ENCODE measurements around the gene CHMP4B. TPM values are rescaled to one million over a fixed set of nuclear protein-coding genes. Genes with fewer than 3 reads are reported as not detected.

The CHMP4B gene
- total RNA-seq, 2 donors from 2014 or later: 57.6 to 63.5 TPM

- no peaks in the 10 kb centered on the region for H3K27me3 Mint-ChIP-seq
- no peak overlapping the region for H3K4me3 Mint-ChIP-seq
- H3K4me1 Mint-ChIP-seq: peaks cover 39% of the 10 kb centered on the region
- no peaks in the 10 kb centered on the region for H3K9me3 Mint-ChIP-seq
- H3K36me3 Mint-ChIP-seq (ENCODE audit: low read depth): peaks cover 72% of the 10 kb centered on the region
- ATAC-seq (replicated peaks): no peak
- H3K27ac Mint-ChIP-seq: no peak overlapping the region
Observed at GRCh38 chr20:33820362-33820761, 9.2 kb downstream of the CHMP4B start.

DNA sequence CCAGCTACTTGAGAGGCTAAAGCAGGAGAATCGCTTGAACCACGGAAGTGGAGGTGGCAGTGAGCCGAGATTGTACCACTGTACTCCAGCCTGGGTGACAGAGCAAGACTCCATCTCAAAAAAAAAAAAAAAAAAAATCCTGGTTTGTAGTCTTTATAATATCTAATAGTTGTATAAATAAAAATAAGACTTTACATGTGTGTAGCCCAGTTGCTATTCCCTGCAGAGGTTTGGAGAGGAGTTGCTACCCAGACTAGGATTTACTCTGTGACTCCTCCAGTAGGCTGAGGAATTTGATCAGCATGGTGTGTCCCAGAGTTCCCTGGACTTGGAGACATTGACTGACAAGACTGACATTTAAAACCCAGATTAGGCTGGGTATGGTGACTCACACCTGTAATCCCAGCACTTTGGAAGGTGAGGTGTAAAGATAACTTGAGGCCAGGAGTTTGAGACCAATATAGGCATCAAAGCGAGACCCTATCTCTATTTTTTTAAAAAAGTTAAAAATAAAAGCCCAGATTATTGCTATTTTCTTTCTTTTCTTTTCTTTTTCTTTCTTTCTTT lies 10.2 kb downstream of the CHMP4B start:
- Mint-ChIP-seq H3K4me3 (no peak overlapping the region), H3K4me1 (peaks cover 47% of the 10 kb centered on the region), H3K27me3 (no peaks in the 10 kb centered on the region), H3K27ac (no peak overlapping the region), H3K9me3 (no peaks in the 10 kb centered on the region), H3K36me3 (ENCODE audit: low read depth) (peaks cover 68% of the 10 kb centered on the region)
- ATAC-seq (replicated peaks): no peak

DNA sequence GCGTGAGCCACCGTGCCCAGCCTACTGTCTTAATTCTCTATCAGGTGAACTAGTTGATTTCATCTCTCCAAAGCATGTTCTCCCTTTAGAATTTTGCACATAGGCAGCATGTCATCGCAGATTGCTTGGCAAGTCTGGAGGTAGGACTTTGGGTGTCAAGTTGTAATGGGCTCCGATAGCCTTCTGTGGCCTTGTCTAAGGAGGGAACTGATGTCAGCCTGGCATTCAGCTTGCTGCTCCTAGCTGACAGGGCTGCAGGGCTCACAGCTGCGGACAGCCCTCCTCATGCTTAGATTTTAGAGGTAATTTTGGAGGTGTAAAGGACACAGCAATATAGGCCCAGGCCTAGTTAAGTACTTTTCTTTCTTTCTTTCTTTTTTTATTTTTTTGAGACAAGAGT lies 11.3 kb downstream of the CHMP4B start:
- H3K9me3 Mint-ChIP-seq: no peaks in the 10 kb centered on the region
- no peak for ATAC-seq (replicated peaks)
- no peak overlapping the region for H3K4me3 Mint-ChIP-seq
- H3K36me3 Mint-ChIP-seq (ENCODE audit: low read depth): peaks cover 67% of the 10 kb centered on the region
- H3K27me3 Mint-ChIP-seq: no peaks in the 10 kb centered on the region
- H3K27ac Mint-ChIP-seq: no peak overlapping the region
- peaks cover 55% of the 10 kb centered on the region for H3K4me1 Mint-ChIP-seq

GRCh38 chr20:33822991-33823390 lies 11.8 kb downstream of the CHMP4B start:
- no peak overlapping the region for H3K27ac Mint-ChIP-seq

DNA sequence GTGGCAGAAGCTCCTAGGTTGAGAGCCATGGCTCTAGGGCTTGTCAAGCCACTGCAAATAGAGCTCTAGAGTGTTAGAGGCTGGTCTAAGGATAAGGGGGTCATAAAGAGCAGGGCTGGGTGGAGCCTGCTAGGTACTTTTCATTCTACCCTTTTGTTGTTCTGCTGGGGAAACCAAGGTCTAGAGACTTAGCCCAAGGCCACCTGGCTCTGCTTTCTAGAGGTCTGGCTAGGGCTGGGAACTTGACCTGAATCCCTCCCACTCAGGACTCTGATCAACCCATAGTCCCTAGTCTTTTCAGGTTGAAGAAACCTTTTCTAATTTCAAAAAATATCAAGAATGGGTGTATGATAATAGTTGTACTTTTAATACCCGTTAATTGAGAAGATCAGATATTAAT lies 13.7 kb downstream of the CHMP4B start:
- no peak for ATAC-seq (replicated peaks)
- H3K4me3 Mint-ChIP-seq: no peak overlapping the region
- H3K4me1 Mint-ChIP-seq: peaks cover 56% of the 10 kb centered on the region

More at GRCh38 chr20:33822991-33823390, 11.8 kb downstream of the CHMP4B start:
- H3K27me3 Mint-ChIP-seq: no peaks in the 10 kb centered on the region
- ATAC-seq (replicated peaks): no peak
- no peaks in the 10 kb centered on the region for H3K9me3 Mint-ChIP-seq
- no peak overlapping the region for H3K4me3 Mint-ChIP-seq
- peaks cover 54% of the 10 kb centered on the region for H3K4me1 Mint-ChIP-seq
- H3K36me3 Mint-ChIP-seq (ENCODE audit: low read depth): peaks cover 61% of the 10 kb centered on the region

GRCh38 chr20:33825340-33826269 lies 14.5 kb downstream of the CHMP4B start:
- H3K9me3 Mint-ChIP-seq: no peaks in the 10 kb centered on the region
- no peaks in the 10 kb centered on the region for H3K27me3 Mint-ChIP-seq
- no peak overlapping the region for H3K4me3 Mint-ChIP-seq
- H3K36me3 Mint-ChIP-seq (ENCODE audit: low read depth): peaks cover 49% of the 10 kb centered on the region
- peak; percentile 28 for ATAC-seq (replicated peaks)
- peak overlapping the region; percentile 44 for H3K27ac Mint-ChIP-seq
- peaks cover 58% of the 10 kb centered on the region for H3K4me1 Mint-ChIP-seq

More for the DNA sequence above, 13.7 kb downstream of the CHMP4B start:
- peak overlapping the region; percentile 44 for H3K27ac Mint-ChIP-seq
- H3K27me3 Mint-ChIP-seq: no peaks in the 10 kb centered on the region
- H3K9me3 Mint-ChIP-seq: no peaks in the 10 kb centered on the region
- H3K36me3 Mint-ChIP-seq (ENCODE audit: low read depth): peaks cover 49% of the 10 kb centered on the region

DNA sequence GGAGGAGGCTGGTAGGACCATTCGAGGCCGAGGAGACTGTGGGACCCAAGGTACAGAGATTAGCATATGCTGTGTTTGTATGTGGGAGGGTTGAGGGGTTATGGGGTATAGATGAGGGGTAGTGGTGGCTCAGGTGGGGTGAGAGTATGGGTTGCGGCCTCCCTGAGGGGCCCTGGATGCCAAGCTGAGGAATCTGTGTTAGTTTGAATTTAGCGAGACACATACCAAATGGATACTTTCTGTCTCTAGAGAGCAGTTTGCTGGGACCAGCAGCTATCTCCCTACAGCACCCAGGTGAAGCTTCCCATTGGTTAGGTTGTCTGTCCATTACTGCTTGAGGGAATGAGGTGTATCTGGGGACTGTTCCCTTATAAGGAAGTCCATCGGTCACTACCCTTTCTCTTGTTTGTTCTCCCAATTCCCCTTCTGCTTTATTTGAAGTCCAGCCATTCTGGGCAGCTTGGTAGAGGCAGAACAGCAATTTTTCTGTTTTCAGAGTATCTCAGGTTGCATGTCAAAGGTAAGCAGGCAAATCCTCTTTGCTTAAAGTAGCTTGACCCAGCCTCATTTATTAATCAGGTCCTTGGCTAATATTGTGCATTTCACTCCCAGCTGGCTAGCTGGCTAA lies 15.2 kb downstream of the CHMP4B start:
- H3K27me3 Mint-ChIP-seq: no peaks in the 10 kb centered on the region
- H3K9me3 Mint-ChIP-seq: no peaks in the 10 kb centered on the region
- H3K4me1 Mint-ChIP-seq: peaks cover 57% of the 10 kb centered on the region
- no peak for ATAC-seq (replicated peaks)
- H3K36me3 Mint-ChIP-seq (ENCODE audit: low read depth): peaks cover 50% of the 10 kb centered on the region
- H3K27ac Mint-ChIP-seq: peak overlapping the region; percentile 59
- no peak overlapping the region for H3K4me3 Mint-ChIP-seq

GRCh38 chr20:33827109-33827508 lies 16.0 kb downstream of the CHMP4B start:
- Mint-ChIP-seq H3K9me3 (no peaks in the 10 kb centered on the region), H3K4me3 (no peak overlapping the region), H3K27ac (peak overlapping the region; percentile 59), H3K4me1 (peaks cover 57% of the 10 kb centered on the region), H3K27me3 (no peaks in the 10 kb centered on the region), H3K36me3 (ENCODE audit: low read depth) (peaks cover 57% of the 10 kb centered on the region)
- no peak for ATAC-seq (replicated peaks)

DNA sequence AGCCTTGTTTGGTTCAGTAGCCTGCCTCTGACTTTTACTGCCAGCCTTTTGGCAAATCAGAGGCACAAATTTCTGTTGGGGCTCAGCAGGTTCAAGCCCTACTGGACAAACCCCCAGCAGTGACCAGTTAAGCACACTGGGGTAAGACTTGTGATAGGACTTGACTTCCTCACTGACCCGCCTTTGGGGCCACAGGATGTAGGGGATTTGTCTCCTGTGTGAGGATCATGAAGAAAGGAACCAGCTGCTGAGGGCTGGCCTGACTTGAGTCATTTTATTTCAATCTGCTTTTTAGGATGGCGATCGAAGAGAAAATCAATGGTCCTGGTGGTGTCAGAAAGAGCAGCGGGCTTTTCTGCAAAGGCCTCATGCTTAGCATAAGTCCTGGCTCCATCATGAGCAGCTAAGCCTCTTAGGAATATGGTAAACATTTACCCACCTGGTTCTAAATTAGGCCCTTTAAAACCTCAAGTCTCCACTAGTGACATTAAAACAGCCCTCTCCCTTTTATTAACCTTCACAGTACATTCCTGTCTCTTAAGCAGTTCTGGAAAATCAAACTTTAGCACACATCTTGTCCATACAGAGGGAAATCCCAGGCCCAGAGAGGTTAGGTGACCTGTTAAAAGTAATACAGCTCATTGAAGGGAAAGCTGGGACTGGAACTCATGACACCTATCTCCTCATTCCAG lies 16.6 kb downstream of the CHMP4B start:
- peak overlapping the region; percentile 18 for H3K27ac Mint-ChIP-seq
- H3K27me3 Mint-ChIP-seq: no peaks in the 10 kb centered on the region
- no peak overlapping the region for H3K4me3 Mint-ChIP-seq
- no peaks in the 10 kb centered on the region for H3K9me3 Mint-ChIP-seq
- peaks cover 57% of the 10 kb centered on the region for H3K36me3 Mint-ChIP-seq (ENCODE audit: low read depth)
- peaks cover 57% of the 10 kb centered on the region for H3K4me1 Mint-ChIP-seq
- no peak for ATAC-seq (replicated peaks)

DNA sequence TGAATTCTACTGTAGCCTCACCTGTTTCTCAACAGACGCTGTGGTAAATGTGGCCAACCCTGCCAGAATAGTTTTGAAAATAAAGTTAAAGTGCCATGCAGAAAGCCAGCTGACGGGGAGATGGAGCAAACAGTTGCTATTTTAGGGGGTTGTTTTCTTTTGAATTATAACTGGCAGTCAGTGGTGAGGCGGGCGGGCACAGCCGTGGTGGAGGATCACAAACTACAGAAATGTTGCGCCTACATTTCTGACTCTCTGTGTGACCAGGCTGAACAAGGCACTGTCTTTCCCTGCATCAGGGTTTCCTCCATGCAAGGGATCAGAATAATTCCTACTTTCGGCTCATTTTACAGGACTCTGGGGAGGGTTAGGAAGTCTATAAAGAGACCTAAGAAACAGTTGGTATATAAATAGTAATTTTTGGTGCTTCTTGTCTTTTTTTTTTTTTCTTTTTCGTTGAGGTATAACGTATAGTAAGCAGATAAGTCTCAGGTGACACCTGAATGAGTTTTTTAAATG lies 17.2 kb downstream of the CHMP4B start:
- Mint-ChIP-seq H3K27ac (peak overlapping the region; percentile 18), H3K9me3 (no peaks in the 10 kb centered on the region), H3K4me1 (peaks cover 62% of the 10 kb centered on the region), H3K4me3 (no peak overlapping the region), H3K36me3 (ENCODE audit: low read depth) (peaks cover 57% of the 10 kb centered on the region), H3K27me3 (no peaks in the 10 kb centered on the region)
- ATAC-seq (replicated peaks): no peak

- H3K27me3 Mint-ChIP-seq: no peaks in the 10 kb centered on the region
- H3K4me3 Mint-ChIP-seq: no peak overlapping the region
- peaks cover 67% of the 10 kb centered on the region for H3K4me1 Mint-ChIP-seq
- no peak for ATAC-seq (replicated peaks)
- no peaks in the 10 kb centered on the region for H3K9me3 Mint-ChIP-seq
- H3K36me3 Mint-ChIP-seq (ENCODE audit: low read depth): peaks cover 57% of the 10 kb centered on the region
- H3K27ac Mint-ChIP-seq: peak overlapping the region; percentile 72
Observed at GRCh38 chr20:33828967-33829560, 17.9 kb downstream of the CHMP4B start.

GRCh38 chr20:33829636-33830035 lies 18.5 kb downstream of the CHMP4B start:
- peak overlapping the region; percentile 72 for H3K27ac Mint-ChIP-seq
- no peak for ATAC-seq (replicated peaks)
- peaks cover 61% of the 10 kb centered on the region for H3K4me1 Mint-ChIP-seq
- H3K9me3 Mint-ChIP-seq: no peaks in the 10 kb centered on the region
- peaks cover 57% of the 10 kb centered on the region for H3K36me3 Mint-ChIP-seq (ENCODE audit: low read depth)
- H3K4me3 Mint-ChIP-seq: no peak overlapping the region
- H3K27me3 Mint-ChIP-seq: no peaks in the 10 kb centered on the region

DNA sequence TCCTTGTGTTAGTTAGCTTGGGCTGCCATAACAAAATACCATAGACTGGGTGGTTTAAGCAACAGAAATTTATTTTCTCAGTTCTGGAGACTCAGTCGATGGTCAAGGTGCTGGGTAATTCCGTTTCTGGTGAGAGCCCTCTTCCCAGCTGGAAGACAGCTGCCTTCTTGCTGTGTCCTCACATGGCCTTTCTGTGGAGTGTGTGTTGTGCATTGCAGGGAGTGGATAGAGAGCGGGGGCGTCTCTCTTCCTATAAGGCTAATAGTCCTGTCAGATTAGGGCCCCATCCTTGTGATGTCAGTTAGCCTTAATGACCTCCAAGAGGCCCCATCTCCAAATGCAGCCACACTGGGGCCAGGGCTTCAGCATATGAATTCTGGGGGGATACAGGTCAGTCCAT lies 19.2 kb downstream of the CHMP4B start:
- peak overlapping the region; percentile 72 for H3K27ac Mint-ChIP-seq
- H3K4me1 Mint-ChIP-seq: peaks cover 61% of the 10 kb centered on the region

More for the DNA sequence above, 19.2 kb downstream of the CHMP4B start:
- H3K27me3 Mint-ChIP-seq: no peaks in the 10 kb centered on the region
- H3K9me3 Mint-ChIP-seq: no peaks in the 10 kb centered on the region
- no peak overlapping the region for H3K4me3 Mint-ChIP-seq
- H3K36me3 Mint-ChIP-seq (ENCODE audit: low read depth): peaks cover 60% of the 10 kb centered on the region
- ATAC-seq (replicated peaks): no peak
